NAMALWA (cell line): ENCODE results near the gene DVL3.
"Not testable (repeated sequence)": the region's sequence is repeated elsewhere in the genome, so short reads cannot be mapped to it uniquely, and the experiment has no call there.

Experiments
- DNase-seq: peaks from one replicate; pipeline ENCODE4 v3.0.0-alpha.2; 2015; ENCODE audit warnings: low spot score

Gene DVL3

GRCh38 chr3:184155644-184156521 lies 706 bp downstream of the DVL3 start:
- peak; percentile 57 for DNase-seq

- no peak for DNase-seq
Measured at GRCh38 chr3:184156522-184156955, 1.4 kb downstream of the DVL3 start.

DNA sequence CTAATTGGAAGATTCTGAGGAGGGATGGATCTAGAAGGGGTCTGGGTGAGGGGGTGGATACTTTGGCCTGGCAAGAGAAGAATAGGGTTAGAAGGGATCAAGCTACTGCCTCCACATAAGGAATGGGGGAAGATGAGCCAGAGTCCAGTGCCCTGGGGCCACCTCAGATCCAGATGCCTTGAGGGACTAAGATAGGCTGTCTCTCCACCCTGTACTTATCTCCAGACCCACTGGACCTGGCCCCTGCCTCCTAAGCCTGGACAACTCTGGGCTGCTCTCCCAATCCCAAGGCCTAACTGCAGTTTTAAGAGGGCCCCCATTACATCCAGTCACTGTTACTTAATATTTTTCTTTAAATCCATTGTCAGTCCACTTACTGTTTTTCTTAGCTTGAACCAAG lies 2.0 kb downstream of the DVL3 start:
- DNase-seq, result no peak

GRCh38 chr3:184158404-184158803 lies 3.2 kb downstream of the DVL3 start:
- DNase-seq, result no peak

DNA sequence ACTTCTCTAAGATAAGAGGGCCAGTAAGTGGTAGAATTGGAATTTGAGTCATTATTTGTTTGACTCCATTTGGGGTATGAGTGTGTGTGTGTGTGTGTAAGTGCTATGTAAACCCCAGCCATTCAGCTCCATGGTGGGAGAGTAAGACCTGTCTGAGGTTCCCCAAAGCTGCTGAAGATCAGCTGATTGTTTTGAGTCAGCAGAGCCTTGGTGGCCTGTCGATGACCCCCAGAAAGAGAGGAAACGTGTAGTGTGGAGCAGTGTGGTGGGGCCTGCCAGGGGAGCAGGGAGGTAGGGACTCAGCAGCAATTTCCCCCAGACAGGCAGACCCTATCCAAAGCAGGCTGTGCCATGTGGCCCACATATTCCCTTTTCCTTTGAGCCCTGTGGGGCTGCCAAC lies 5.3 kb downstream of the DVL3 start:
- DNase-seq, result no peak

- not testable (repeated sequence) for DNase-seq
Measured at GRCh38 chr3:184162571-184163070, 7.4 kb downstream of the DVL3 start.

GRCh38 chr3:184164648-184165330 lies 9.6 kb downstream of the DVL3 start:
- no peak for DNase-seq

GRCh38 chr3:184165543-184165942 lies 10.4 kb downstream of the DVL3 start:
- no peak for DNase-seq

DNA sequence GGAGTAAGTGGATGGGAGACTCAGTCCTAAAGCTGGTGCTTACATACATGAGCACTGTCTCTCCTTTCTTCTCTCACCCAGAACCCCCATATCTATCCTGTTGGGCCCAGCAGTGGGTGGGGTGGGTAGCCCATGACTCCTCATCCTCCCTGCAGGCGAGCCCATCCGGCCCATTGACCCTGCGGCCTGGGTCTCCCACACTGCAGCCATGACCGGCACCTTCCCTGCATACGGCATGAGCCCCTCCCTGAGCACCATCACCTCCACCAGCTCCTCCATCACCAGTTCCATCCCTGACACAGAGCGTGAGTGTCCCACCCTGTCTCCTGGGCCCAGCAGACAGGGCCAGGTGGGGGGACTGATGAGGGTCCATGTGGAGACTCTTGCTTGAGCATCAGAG lies 11.5 kb downstream of the DVL3 start:
- no peak for DNase-seq

GRCh38 chr3:184167786-184168185 lies 12.6 kb downstream of the DVL3 start:
- no peak for DNase-seq

DNA sequence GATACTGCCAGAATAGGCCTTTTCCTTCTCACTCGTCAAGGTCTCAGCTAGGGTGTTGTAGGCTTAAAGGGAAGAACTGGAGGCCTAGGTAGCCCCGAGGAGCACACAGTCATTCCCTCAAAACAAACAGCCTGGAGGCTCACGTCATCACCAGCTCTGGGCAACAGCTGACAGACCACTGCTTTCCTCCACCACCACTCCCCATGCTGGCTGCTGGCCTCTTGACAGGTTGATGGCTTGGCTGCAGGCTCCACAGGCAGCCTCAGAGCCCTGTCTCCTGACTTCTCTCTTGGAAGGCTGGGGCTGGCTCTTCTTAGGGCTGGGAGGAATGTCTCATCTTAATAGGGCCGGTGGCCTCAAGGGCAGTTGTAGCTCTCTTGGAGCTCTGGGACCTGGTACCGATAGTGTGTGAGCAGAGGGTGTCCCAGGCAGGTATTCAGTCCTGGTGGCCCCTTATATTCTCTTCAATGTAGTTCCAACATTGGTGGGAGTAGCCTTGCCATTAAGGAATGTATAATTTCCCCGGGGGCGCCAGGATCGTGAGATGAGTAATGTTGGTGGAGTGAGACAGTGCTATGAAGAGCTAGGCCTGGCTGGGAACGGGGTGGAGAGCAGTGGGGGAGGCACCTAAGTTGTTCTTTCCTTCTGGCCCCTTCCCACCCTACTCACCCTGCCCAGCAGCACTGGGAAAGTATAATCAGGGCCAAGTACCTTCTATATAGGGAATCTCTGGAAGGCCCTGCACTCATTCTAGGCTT lies 13.4 kb downstream of the DVL3 start:
- no peak for DNase-seq

DNA sequence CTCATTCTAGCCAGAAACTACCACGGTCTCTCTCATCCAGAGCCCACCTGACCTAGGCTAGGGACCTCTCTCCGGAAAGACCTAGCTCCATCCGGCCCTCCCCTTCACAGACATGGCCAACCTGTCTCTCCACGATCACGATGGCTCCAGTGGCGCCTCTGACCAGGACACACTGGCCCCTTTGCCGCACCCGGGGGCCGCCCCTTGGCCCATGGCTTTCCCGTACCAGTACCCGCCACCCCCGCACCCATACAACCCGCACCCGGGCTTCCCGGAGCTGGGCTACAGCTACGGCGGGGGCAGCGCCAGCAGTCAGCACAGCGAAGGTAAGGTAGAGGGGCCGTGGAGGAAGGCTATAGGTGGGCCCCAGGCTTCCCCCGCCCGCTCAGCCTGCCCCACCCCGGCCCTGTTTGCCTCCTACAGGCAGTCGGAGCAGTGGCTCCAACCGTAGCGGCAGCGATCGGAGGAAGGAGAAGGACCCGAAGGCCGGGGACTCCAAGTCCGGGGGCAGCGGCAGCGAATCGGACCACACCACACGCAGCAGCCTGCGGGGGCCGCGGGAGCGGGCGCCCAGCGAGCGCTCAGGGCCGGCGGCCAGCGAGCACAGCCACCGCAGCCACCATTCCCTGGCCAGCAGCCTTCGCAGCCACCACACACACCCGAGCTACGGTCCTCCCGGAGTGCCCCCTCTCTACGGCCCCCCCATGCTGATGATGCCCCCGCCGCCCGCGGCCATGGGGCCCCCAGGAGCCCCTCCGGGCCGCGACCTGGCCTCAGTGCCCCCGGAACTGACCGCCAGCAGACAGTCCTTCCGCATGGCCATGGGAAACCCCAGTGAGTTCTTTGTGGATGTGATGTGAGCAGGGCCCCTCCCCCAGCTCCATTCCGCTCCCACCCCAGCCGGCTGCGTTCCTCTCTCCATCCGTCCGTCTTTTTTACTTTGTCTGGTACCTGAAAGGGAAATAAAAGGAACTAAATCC lies 15.0 kb downstream of the DVL3 start:
- DNase-seq, result no peak

DNA sequence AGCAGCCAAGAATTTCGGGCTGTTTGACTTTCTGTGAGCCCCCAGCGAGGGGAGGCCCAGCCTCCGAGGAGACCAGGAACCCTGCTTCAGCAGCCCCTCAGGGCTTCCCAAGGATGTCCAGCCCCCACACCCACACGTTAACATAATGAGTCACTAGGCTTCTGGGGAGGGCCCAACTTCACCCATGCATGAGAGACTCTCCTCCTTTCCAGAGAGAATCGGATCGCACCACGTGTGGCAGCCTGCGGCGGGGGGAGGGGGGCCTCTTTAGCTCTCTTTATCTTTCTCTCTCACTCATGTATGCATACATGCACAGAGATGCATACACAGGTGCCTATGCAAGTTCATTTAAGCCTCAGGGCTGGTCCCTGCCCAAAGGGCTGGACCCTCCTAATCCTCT lies 16.4 kb downstream of the DVL3 start:
- DNase-seq, result no peak

- no peak for DNase-seq
Measured at GRCh38 chr3:184172681-184173373, 17.6 kb downstream of the DVL3 start.

GRCh38 chr3:184173374-184173722 lies 18.2 kb downstream of the DVL3 start:
- no peak for DNase-seq

DNA sequence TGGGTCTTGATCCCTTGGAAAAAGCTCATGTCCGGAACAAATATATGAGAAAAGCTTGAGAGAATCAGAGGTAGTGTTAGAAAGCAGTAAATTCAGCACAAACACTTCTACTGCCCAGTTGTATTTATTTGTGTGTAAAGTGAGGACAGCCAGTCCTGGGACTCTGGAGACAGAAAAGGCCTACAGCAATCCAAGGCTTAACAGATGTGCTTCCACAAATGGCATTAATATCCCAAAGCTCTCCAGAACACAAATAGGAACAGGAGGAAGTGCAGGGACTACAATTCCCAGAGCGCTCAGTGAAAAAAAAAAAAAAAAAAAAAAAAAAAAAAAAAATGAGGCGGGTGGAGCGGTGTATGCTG lies 19.1 kb downstream of the DVL3 start:
- no peak for DNase-seq

GRCh38 chr3:184174646-184175492 lies 19.7 kb downstream of the DVL3 start, which contains the start of gene AP2M1:
Gene AP2M1, plus strand, starts transcription at chr3:184174855. Its CDS starts 2,139 bp downstream, at chr3:184176994.
- peak; percentile 98 for DNase-seq

- peak; percentile 18 for DNase-seq
Measured at GRCh38 chr3:184175506-184175905, 20.3 kb downstream of the DVL3 start.

- no peak for DNase-seq
Measured at GRCh38 chr3:184175981-184176376, 20.8 kb downstream of the DVL3 start.
